ENCODE data around the gene GET3.
"Not testable (repeated sequence)": the region's sequence is repeated elsewhere in the genome, so short reads cannot be mapped to it uniquely, and the experiment has no call there.

GET3 gene

GRCh38 chr19:12736995-12737834, at the start of gene GET3:
TSS of gene GET3 (plus strand) at chr19:12737497. CDS start at chr19:12737506, 9 bp downstream.
- DNase-seq (ENCODE audit: low read depth in 2 of 2), result peak; percentile 69 to 77

- DNase-seq (ENCODE audit: low read depth in 2 of 2), result no peak
Measured at GRCh38 chr19:12689012-12689411, 48.3 kb upstream of the GET3 start.

GRCh38 chr19:12689581-12690216, 47.6 kb upstream of the GET3 start:
- no peak for DNase-seq (ENCODE audit: low read depth in 2 of 2)

GRCh38 chr19:12692960-12693359, 44.3 kb upstream of the GET3 start:
- DNase-seq (ENCODE audit: low read depth in 2 of 2), result no peak

GRCh38 chr19:12694641-12695040, 42.7 kb upstream of the GET3 start:
- no peak for DNase-seq (ENCODE audit: low read depth in 2 of 2)

GRCh38 chr19:12695096-12695495, 42.2 kb upstream of the GET3 start:
- DNase-seq (ENCODE audit: low read depth in 2 of 2), result no peak

- no peak for DNase-seq (ENCODE audit: low read depth in 2 of 2)
Measured at GRCh38 chr19:12695514-12695913, 41.8 kb upstream of the GET3 start.

- no peak for DNase-seq (ENCODE audit: low read depth in 2 of 2)
Measured at GRCh38 chr19:12695997-12696365, 41.3 kb upstream of the GET3 start.

DNA sequence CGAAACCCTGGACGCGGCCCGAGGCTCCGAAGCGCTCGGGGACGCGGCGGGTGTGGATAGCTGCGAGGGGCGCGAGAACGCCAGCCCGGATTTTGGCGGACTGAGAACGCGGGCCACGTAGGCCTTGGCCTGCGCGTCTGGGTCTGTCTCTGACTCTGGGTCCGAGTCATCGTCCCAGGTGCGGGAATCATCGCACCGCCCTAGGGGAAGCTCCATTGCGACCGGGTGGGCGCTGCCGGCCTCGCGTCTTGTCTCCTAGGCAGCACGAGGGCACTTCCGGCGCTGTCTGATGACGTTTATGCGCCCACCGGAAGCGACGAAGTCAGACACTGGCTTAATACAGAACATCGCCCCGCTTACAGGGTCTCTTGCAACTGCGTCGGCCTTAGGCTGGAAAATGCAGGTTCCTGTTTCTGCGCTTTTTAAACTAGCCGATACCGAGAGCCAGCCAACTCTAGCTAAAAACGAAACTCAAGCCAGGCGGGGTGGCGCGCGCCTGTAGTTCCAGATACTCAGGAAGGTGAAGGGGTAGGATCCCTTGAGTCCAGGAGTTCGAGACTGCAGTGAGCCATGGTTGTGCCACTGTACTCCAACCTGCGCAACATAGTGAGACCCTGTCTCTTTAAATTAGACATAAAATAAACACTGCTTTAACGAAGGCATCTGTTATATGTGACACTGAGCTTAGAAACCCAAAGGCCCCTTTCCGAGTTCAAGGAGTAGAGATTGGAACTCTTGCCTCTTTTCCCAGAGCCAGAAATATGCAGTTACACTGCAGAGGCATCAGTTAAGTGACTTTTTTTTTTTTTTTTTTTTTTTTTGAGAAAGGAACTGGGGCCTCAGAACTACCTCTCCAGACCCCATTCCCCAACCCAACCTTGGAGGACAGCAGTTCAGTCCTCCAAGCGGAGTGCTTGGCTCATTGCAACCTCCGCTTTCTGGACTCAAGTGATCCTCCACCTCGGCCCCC, 40.6 kb upstream of the GET3 start, which contains the start of gene FBXW9:
FBXW9 (minus strand) TSS at position 266 of the 970 bp plus-strand sequence; CDS start at position 216, 50 bp downstream.
- DNase-seq (ENCODE audit: low read depth in 2 of 2), result peak; percentile 95 to 99

GRCh38 chr19:12697425-12697824, 39.9 kb upstream of the GET3 start:
- not testable (repeated sequence) for DNase-seq (ENCODE audit: low read depth in 2 of 2)

DNA sequence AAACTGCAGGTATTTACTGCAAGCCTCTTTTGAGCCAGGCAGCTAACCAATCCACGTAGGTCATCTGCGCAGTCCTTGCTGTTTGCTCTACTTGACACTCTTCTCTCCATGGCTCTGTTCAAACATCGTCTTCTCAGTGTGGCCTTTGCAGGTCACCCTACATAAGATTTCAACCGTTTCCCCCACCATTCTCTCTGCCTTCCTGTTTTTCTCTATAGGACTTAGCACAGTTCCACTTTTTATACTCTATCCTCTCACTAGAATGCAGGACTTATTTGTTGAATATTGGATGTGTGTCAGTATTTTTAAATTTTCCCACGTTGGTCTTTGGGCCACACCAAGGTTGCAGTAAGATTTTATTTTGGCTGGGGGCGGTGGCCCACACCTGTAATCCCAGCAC, 39.2 kb upstream of the GET3 start:
- no peak for DNase-seq (ENCODE audit: low read depth in 2 of 2)

GRCh38 chr19:12701596-12702282, 35.6 kb upstream of the GET3 start:
- no peak for DNase-seq (ENCODE audit: low read depth in 2 of 2)

GRCh38 chr19:12703046-12703445, 34.3 kb upstream of the GET3 start:
- DNase-seq (ENCODE audit: low read depth in 2 of 2), result no peak

DNA sequence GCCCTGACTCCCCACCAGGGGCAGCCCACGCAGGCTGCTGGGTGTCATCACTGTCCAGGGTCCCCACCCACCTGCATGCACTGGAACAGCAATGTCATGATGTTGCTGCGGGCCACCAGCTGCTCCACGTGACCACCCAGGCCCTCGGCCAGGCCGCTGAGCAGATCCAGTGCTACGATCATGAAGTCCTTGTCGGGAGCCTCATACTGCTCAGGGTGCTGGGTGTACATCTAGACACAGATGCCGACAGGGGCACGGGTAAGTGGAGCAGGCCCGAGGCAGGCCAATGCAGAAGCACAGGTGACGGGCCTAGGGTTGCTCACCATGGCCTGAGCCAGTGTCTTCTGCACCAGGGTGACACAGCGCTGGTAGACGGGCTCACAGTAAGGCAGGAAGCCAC, 32.1 kb upstream of the GET3 start:
- no peak for DNase-seq (ENCODE audit: low read depth in 2 of 2)

GRCh38 chr19:12705654-12706331, 31.5 kb upstream of the GET3 start:
- no peak for DNase-seq (ENCODE audit: low read depth in 2 of 2)

- no peak for DNase-seq (ENCODE audit: low read depth in 2 of 2)
Measured at GRCh38 chr19:12706332-12706718, 31.0 kb upstream of the GET3 start.

DNA sequence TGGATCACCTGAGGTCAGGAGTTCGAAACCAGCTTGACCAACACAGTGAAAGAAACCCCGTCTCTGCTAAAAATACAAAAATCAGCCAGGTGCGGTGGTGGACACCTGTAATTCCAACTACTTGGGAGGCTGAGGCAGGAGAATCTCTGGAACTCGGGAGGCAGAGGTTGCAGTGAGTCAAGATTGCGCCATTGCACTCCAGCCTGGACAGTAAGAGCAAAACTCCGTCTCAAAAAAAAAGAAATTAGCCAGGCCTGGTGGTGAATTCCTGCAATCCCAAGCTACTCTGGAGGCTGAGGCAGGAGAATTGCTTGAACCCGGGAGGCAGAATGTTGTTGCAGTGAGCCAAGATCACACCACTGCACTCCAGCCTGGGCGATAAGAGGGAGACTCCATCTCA, 28.7 kb upstream of the GET3 start:
- no peak for DNase-seq (ENCODE audit: low read depth in 2 of 2)

GRCh38 chr19:12711187-12711586, 26.1 kb upstream of the GET3 start:
- DNase-seq (ENCODE audit: low read depth in 2 of 2), result no peak

DNA sequence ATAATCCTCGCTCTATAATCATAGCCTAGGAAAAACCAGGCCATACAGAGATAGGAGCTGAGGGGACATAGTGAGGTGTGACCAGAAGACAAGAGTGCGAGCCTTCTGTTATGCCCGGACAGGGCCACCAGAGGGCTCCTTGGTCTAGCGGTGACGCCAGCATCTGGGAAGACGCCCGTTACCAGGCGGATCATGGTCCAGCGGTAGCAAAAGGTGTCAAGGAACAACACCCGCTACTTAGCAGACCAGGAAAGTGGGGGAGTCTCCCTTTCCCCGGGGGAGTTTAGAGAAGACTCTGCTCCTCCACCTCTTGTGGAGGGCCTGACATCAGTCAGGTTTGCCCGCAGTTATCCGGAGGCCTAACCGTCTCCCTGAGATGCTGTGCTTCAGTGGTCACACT, 25.2 kb upstream of the GET3 start:
- not testable (repeated sequence) for DNase-seq (ENCODE audit: low read depth in 2 of 2)

GRCh38 chr19:12713304-12713703, 24.0 kb upstream of the GET3 start:
- not testable (repeated sequence) for DNase-seq (ENCODE audit: low read depth in 2 of 2)

- no peak for DNase-seq (ENCODE audit: low read depth in 2 of 2)
Measured at GRCh38 chr19:12715102-12715501, 22.2 kb upstream of the GET3 start.

All from stimulated activated CD4-positive, alpha-beta T cell treated with anti-CD3 and anti-CD28 coated beads, Interleukin-4, amount 100 ng/mL, for 48 hours (primary cell).